Nucleus accumbens (tissue), 56 donors: ENCODE results near the gene PLXNB2.
A peak's percentile ranks its signal among the peaks of the same experiment; 100 is the strongest.

Experiments used
- DNase-seq, 56 donors: peaks; one replicate each; lab custom pipeline; 2025; lab: John Stamatoyannopoulos, UW

The PLXNB2 gene

GRCh38 chr22:50312371-50312770, 4.9 kb upstream of the PLXNB2 start:
- no peak for DNase-seq

DNA sequence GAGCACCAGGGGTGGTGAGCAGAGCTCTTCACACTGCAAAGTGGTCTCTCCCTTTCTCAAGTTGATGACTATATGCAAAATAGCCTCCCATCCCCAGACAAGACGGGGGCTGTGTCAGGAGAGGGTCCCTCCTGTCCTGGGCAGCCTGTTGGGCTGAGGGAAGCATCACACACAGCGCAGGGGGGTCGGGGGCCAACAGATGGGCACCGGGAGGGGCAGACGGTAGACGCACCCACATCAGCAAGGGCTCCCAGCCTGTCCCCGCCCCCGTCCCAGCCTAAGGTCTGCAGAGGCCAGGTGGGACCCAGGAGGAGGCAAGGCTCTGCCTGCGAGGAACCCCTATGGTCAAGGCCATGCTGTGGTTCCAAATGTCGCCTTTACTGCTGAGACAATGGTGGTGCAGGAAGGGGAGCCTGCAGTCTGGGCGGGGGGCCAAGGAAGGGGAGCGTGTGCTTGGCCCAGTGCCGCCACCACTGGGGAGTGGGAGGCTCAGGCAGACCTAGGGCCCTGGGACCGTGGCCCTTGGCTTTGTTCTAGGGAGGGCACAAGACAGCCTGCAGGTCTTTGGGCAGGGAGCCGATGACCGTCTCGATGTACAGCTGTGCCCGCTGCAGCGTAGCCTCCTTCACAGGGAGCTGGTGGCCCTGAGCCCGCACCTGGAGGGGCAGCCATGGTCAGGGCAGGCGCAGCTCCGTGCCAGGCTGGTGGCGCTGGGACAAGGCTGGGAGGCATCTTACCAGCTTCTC, 4.3 kb upstream of the PLXNB2 start:
- peak in 1 of 56 donors; percentile 15 for DNase-seq

- DNase-seq, result no peak
Measured at GRCh38 chr22:50310949-50311444, 3.6 kb upstream of the PLXNB2 start.

GRCh38 chr22:50310031-50310722, 2.7 kb upstream of the PLXNB2 start:
- no peak for DNase-seq

DNA sequence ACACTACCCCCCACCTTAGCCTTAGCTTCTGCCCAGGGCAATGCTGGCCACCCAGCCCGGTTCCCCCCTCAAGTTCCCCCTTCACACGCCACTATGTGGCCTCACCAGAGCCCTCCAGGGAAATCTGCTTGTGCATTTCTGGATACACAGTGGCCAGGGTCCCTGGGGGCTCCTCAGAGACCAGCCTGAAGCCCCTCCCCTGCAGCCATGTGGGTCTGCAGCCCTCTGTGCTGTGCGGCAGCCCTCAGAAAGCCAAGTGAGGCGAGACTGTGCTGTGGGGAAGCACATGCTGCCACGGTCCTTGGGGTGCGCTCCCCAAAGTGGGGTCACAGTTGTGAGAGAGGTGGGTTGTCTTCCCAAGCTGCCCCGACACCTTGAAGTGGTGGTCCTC, 2.1 kb upstream of the PLXNB2 start:
- no peak for DNase-seq

- DNase-seq, result peak in 4 of 56 donors; percentile 15 to 35 (median 28)
Measured at GRCh38 chr22:50308986-50309600, 1.6 kb upstream of the PLXNB2 start.

GRCh38 chr22:50308597-50308935, 1.1 kb upstream of the PLXNB2 start:
- peak in 35 of 56 donors; percentile 13 to 68 (median 42) for DNase-seq

GRCh38 chr22:50307890-50308596, 597 bp upstream of the PLXNB2 start:
- no peak for DNase-seq

- DNase-seq, result peak in 36 of 56 donors; percentile 11 to 72 (median 34)
Measured at GRCh38 chr22:50305923-50306566, 1.4 kb downstream of the PLXNB2 start.

DNA sequence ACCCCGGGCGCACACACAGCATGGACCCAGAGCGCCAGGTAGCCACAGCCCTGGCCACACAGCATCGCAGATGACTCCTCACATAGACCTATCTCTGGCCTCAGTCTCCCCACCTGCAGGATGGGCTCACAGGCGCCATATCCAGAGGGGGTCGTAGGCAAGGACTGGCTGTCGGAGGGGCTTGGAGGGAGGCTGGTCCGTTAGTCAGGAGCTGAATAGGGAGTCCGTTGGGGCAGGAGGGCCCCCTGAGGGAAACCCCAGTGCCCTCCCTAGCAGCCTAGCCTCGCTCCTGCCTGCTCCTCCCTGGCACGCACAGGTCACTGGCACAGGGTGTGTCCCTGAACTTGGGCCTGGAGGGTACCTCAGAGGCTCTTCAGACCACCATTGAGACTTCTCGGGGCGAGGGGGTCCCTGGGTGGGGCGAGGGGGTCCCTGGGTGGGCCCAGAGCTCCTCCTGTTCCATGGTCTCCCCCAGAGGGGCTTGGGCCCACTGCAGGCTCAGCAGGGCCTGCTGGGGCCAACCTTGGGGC, 2.0 kb downstream of the PLXNB2 start:
- no peak for DNase-seq

- peak in 38 of 56 donors; percentile 12 to 73 (median 48) for DNase-seq
Measured at GRCh38 chr22:50304528-50305392, 2.7 kb downstream of the PLXNB2 start.

DNA sequence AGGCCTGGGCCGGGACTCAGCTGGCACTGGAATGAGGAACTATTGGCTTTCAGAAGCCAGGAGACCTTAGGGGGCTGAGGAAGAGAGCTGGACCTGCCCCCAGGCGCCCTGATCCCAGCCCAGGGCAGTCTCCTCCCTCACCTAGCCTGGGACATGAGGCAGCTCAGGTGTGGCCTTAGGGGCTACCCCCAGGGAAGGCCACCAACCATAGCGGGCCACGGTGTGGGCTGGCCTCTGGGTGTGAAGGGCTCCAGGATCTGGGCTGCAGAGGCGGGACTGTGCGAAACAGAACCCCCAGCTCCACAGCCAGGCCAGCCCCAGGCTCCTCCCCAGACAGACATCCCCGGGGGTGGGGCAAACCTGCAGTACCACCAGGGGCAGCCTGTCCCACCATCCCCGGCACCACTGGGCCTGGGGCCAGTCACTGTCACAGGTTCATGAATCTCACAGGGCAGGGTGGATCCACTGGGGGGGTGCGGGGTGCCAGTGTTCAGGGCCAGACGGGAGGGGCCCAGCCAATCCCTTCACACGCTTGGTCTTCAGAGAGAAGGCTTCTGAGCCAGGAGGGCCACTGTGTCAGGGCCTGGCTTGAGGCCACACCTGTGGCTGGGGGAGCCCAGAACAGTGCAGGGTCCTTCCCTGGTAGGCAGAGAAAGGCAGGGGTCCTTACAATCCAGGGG, 3.5 kb downstream of the PLXNB2 start:
- peak in 20 of 56 donors; percentile 25 to 61 (median 42) for DNase-seq

- peak in 14 of 56 donors; percentile 9 to 63 (median 34) for DNase-seq
Measured at GRCh38 chr22:50303515-50303847, 4.0 kb downstream of the PLXNB2 start.

DNA sequence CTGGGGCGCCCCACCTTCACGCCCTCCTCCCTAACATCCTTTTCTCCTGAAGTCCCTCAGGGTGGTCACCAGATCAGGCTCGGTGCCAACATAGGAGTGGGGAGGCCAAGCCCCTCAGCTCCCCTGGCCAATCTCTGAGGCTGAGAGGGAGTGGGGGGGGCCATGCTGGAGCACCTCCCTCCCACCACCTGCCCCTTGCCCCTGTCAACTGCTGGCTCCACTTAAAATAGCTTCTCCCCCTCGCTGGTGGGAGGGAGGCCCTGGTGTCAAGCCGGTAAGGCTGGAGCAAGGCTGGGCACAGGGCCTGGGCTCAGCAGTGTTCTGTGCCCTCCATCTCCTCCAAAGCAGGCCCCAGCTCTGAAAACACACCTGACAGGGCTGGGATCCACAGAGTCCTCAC, 4.9 kb downstream of the PLXNB2 start:
- no peak for DNase-seq

- DNase-seq, result peak in 1 of 56 donors; percentile 44
Measured at GRCh38 chr22:50302041-50302541, 5.4 kb downstream of the PLXNB2 start.

DNA sequence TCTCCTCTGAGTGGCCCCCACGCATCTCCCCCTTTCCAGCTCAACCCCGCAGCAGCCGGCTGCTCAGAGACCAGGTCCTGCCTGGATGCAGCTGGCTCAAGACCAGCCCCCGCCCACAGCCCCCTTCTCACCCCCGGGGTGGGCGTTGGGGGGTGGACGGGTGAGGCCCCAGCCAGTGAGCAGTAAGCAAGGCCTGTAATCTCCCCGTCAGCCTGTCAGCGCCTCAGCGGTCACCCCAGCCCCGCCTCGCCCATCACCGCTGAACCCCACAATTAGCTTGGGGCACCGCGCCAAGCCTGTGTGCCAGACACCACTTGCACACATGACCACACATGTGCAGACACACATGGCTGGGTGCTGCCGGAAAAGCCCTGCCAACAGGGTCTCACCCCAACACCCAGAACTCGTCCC, 5.9 kb downstream of the PLXNB2 start:
- DNase-seq, result peak in 1 of 56 donors; percentile 48

GRCh38 chr22:50300620-50301257, 6.7 kb downstream of the PLXNB2 start:
- no peak for DNase-seq
